A549 (cell line): ENCODE data around the gene NGRN.

ENCODE experiments used
- CTCF ChIP-seq: fragments of >200 bp; sonication (Bioruptor Twin); formaldehyde crosslinking; IDR thresholded peaks from 3 replicates; pipeline ENCODE4 v1.5.1; 2016
- EP300 ChIP-seq, 2 experiments: fragments of >200 bp; sonication (Bioruptor Twin); formaldehyde crosslinking; IDR thresholded peaks; 2 replicates in 1 of 2; 3 replicates in 1 of 2; pipeline ENCODE4 v1.6.1; 2016 to 2017
- MAZ ChIP-seq: fragments of 150-350 bp; IDR thresholded peaks from 2 replicates; pipeline ENCODE4 v1.6.1; 2014; ENCODE audit warnings: antibody characterized with exemption, low read depth, low read length, borderline replicate concordance
- PHF8 ChIP-seq: fragments of 200-600 bp; sonication (generic); IDR thresholded peaks from 2 replicates; pipeline ENCODE4 v1.6.1; 2016; ENCODE audit warnings: low read depth, mild to moderate bottlenecking, antibody characterized with exemption, moderate library complexity, borderline replicate concordance
- POLR2A ChIP-seq: IDR thresholded peaks from 2 replicates; pipeline ENCODE4 v1.6.1; 2012; ENCODE audit warnings: mild to moderate bottlenecking, low read length
- RAD21 ChIP-seq, 2 experiments: fragments of >200 bp in 1 of 2; sonication (Bioruptor Twin) in 1 of 2; formaldehyde crosslinking in 1 of 2; IDR thresholded peaks in 1 of 2; conservative IDR thresholded peaks in 1 of 2; 2 replicates in 1 of 2; 3 replicates in 1 of 2; pipeline ENCODE4 v1.6.1; 2012 to 2018; ENCODE audit warnings: inconsistent platforms in 1 of 2
- SMC3 ChIP-seq: fragments of >200 bp; sonication (Bioruptor Twin); formaldehyde crosslinking; IDR thresholded peaks from 3 replicates; pipeline ENCODE4 v1.6.1; 2018; ENCODE audit warnings: inconsistent platforms

- TF ChIP-seq CTCF (peak; percentile 99), PHF8 (no peak), POLR2A (no peak), RAD21 (conservative IDR thresholded peaks at IDR 0.05 in 1 of 2, IDR thresholded peaks at IDR 0.05 in 1 of 2) (peak; percentile 99 to 100), SMC3 (peak; percentile 98), EP300 (IDR thresholded peaks at IDR 0.05) (no peak), MAZ (no peak)
Observed at GRCh38 chr15:90320062-90320884, 54.8 kb downstream of the NGRN start.
